Suprapubic skin (tissue), 4 donors: ENCODE data around the gene ISY1.
"Not testable (repeated sequence)": the region's sequence is repeated elsewhere in the genome, so short reads cannot be mapped to it uniquely, and the experiment has no call there.

Experiments used
- POLR2A ChIP-seq, 2 donors: fragments of 450-650 bp; IDR thresholded peaks; one replicate each; pipeline ENCODE4 v1.6.1; 2017; ENCODE audit warnings: antibody characterized with exemption in 2 of 2, mild to moderate bottlenecking in 2 of 2, moderate library complexity in 2 of 2
- POLR2AphosphoS5 ChIP-seq, 3 donors: sonication (generic); formaldehyde crosslinking; IDR thresholded peaks; one replicate each; pipeline ENCODE4 v1.6.1; 2017; ENCODE audit warnings: antibody characterized with exemption in 3 of 3
- TF ChIP-seq, protein P1 (sequence below), 2 donors: fragments of 200-600 bp in 1 of 2; fragments of 450-650 bp in 1 of 2; sonication (generic) in 1 of 2; IDR thresholded peaks; one replicate each; pipeline ENCODE4 v1.5.1; 2016 to 2019; ENCODE audit warnings: antibody characterized with exemption in 2 of 2, mild to moderate bottlenecking in 1 of 2, moderate library complexity in 1 of 2

- TF ChIP-seq, protein P1, sequence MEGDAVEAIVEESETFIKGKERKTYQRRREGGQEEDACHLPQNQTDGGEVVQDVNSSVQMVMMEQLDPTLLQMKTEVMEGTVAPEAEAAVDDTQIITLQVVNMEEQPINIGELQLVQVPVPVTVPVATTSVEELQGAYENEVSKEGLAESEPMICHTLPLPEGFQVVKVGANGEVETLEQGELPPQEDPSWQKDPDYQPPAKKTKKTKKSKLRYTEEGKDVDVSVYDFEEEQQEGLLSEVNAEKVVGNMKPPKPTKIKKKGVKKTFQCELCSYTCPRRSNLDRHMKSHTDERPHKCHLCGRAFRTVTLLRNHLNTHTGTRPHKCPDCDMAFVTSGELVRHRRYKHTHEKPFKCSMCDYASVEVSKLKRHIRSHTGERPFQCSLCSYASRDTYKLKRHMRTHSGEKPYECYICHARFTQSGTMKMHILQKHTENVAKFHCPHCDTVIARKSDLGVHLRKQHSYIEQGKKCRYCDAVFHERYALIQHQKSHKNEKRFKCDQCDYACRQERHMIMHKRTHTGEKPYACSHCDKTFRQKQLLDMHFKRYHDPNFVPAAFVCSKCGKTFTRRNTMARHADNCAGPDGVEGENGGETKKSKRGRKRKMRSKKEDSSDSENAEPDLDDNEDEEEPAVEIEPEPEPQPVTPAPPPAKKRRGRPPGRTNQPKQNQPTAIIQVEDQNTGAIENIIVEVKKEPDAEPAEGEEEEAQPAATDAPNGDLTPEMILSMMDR (IDR thresholded peaks at IDR 0.05) = not testable (repeated sequence)
- TF ChIP-seq POLR2AphosphoS5, POLR2A (IDR thresholded peaks at IDR 0.05): not testable (repeated sequence)
These were observed 49.6 kb downstream of the ISY1 start for GRCh38 chr3:129111076-129111780.
